Measurements from ENCODE around the gene NAA60. TPM values are rescaled to one million over a fixed set of nuclear protein-coding genes. Genes with fewer than 3 reads are reported as not detected.

The NAA60 gene
- total and polyA plus RNA-seq, 2 of the 13 experiments (the other 11 are each of a cell fraction or from before 2014, with no cell fraction given) = 14.7 to 32.0 TPM

DNA sequence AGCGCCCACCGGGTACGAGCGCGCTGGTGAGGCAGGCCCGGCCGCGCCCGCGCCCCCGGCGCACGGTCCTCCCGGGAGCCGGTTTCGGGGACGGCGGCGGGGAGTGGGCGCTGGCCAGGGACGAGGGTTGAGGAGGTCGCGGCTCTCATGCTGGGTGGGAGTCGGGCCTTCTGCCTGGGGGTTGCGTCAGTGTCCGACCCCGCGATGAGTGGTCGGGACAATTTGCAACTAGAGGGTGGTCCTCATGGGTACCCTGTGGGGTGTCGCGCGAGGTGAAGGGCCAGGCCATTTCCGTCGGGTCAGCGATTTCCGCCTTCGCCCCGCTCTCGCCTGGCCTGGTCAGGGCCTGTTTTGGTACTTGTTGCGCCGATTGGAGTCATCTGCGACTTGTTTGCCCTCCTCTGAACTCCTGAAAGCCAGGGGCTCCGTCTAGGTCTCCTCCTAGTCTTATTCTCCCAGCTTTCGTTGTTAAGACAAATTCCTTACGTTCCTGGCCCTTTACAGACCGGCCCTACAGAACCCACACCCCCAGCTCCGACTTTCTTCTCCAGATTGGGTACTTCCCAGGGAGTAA, 14.9 kb downstream of the NAA60 start (continued):
- TF ChIP-seq, protein P1, sequence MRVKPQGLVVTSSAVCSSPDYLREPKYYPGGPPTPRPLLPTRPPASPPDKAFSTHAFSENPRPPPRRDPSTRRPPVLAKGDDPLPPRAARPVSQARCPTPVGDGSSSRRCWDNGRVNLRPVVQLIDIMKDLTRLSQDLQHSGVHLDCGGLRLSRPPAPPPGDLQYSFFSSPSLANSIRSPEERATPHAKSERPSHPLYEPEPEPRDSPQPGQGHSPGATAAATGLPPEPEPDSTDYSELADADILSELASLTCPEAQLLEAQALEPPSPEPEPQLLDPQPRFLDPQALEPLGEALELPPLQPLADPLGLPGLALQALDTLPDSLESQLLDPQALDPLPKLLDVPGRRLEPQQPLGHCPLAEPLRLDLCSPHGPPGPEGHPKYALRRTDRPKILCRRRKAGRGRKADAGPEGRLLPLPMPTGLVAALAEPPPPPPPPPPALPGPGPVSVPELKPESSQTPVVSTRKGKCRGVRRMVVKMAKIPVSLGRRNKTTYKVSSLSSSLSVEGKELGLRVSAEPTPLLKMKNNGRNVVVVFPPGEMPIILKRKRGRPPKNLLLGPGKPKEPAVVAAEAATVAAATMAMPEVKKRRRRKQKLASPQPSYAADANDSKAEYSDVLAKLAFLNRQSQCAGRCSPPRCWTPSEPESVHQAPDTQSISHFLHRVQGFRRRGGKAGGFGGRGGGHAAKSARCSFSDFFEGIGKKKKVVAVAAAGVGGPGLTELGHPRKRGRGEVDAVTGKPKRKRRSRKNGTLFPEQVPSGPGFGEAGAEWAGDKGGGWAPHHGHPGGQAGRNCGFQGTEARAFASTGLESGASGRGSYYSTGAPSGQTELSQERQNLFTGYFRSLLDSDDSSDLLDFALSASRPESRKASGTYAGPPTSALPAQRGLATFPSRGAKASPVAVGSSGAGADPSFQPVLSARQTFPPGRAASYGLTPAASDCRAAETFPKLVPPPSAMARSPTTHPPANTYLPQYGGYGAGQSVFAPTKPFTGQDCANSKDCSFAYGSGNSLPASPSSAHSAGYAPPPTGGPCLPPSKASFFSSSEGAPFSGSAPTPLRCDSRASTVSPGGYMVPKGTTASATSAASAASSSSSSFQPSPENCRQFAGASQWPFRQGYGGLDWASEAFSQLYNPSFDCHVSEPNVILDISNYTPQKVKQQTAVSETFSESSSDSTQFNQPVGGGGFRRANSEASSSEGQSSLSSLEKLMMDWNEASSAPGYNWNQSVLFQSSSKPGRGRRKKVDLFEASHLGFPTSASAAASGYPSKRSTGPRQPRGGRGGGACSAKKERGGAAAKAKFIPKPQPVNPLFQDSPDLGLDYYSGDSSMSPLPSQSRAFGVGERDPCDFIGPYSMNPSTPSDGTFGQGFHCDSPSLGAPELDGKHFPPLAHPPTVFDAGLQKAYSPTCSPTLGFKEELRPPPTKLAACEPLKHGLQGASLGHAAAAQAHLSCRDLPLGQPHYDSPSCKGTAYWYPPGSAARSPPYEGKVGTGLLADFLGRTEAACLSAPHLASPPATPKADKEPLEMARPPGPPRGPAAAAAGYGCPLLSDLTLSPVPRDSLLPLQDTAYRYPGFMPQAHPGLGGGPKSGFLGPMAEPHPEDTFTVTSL (CRISPR knock-in tag; IDR thresholded peaks at IDR 0.05; ENCODE audit: borderline replicate concordance) = peak; percentile 51; the same call in 1 of the 2 replicates
- TF ChIP-seq, protein P2, sequence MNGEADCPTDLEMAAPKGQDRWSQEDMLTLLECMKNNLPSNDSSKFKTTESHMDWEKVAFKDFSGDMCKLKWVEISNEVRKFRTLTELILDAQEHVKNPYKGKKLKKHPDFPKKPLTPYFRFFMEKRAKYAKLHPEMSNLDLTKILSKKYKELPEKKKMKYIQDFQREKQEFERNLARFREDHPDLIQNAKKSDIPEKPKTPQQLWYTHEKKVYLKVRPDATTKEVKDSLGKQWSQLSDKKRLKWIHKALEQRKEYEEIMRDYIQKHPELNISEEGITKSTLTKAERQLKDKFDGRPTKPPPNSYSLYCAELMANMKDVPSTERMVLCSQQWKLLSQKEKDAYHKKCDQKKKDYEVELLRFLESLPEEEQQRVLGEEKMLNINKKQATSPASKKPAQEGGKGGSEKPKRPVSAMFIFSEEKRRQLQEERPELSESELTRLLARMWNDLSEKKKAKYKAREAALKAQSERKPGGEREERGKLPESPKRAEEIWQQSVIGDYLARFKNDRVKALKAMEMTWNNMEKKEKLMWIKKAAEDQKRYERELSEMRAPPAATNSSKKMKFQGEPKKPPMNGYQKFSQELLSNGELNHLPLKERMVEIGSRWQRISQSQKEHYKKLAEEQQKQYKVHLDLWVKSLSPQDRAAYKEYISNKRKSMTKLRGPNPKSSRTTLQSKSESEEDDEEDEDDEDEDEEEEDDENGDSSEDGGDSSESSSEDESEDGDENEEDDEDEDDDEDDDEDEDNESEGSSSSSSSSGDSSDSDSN (CRISPR knock-in tag; IDR thresholded peaks at IDR 0.05) = no peak
- TF ChIP-seq MAFF (IDR thresholded peaks at IDR 0.05; ENCODE audit: low read depth, low read length) (peak; percentile 89), GABPA (IDR thresholded peaks at IDR 0.05; ENCODE audit: low read depth, low read length) (no peak; the same call in 1 of the 2 replicates), GABPA (CRISPR knock-in tag; IDR thresholded peaks at IDR 0.05; ENCODE audit: low read depth) (0 out of 2 replicates have a peak, but pooled peaks have one; percentile 8), ZNF558 (CRISPR knock-in tag; IDR thresholded peaks at IDR 0.05; ENCODE audit: borderline replicate concordance) (no peak), ZNF263 (CRISPR knock-in tag; IDR thresholded peaks at IDR 0.05) (0 out of 2 replicates have a peak, but pooled peaks have one; percentile 5), ZNF83 (CRISPR knock-in tag; IDR thresholded peaks at IDR 0.05; ENCODE audit: borderline replicate concordance) (peak; percentile 42; the same call in 1 of the 2 replicates), SOX6 (IDR thresholded peaks at IDR 0.05) (no peak), SOX6 (CRISPR knock-in tag; IDR thresholded peaks at IDR 0.05) (0 out of 2 replicates have a peak, but pooled peaks have one; percentile 2), MAFG (CRISPR knock-in tag; IDR thresholded peaks at IDR 0.05) (0 out of 2 replicates have a peak, but pooled peaks have one; percentile 59), SMAD3 (CRISPR knock-in tag; IDR thresholded peaks at IDR 0.05) (no peak), AKAP8 (CRISPR knock-in tag; IDR thresholded peaks at IDR 0.05) (0 out of 2 replicates have a peak, but pooled peaks have one; percentile 9)
- TF ChIP-seq, protein P3, sequence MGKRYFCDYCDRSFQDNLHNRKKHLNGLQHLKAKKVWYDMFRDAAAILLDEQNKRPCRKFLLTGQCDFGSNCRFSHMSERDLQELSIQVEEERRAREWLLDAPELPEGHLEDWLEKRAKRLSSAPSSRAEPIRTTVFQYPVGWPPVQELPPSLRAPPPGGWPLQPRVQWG (CRISPR knock-in tag; IDR thresholded peaks at IDR 0.05; ENCODE audit: borderline replicate concordance, low read depth) = no peak
- TF ChIP-seq, protein P4, sequence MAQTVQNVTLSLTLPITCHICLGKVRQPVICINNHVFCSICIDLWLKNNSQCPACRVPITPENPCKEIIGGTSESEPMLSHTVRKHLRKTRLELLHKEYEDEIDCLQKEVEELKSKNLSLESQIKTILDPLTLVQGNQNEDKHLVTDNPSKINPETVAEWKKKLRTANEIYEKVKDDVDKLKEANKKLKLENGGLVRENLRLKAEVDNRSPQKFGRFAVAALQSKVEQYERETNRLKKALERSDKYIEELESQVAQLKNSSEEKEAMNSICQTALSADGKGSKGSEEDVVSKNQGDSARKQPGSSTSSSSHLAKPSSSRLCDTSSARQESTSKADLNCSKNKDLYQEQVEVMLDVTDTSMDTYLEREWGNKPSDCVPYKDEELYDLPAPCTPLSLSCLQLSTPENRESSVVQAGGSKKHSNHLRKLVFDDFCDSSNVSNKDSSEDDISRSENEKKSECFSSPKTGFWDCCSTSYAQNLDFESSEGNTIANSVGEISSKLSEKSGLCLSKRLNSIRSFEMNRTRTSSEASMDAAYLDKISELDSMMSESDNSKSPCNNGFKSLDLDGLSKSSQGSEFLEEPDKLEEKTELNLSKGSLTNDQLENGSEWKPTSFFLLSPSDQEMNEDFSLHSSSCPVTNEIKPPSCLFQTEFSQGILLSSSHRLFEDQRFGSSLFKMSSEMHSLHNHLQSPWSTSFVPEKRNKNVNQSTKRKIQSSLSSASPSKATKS (CRISPR knock-in tag; IDR thresholded peaks at IDR 0.05) = no peak
